Heart right ventricle (tissue), 16 donors: ENCODE results near the gene FADS1. TPM values are rescaled to one million over a fixed set of nuclear protein-coding genes. Genes with fewer than 3 reads are reported as not detected.
A peak's percentile ranks its signal among the peaks of the same experiment; 100 is the strongest.

Experiments used
- ATAC-seq, 8 donors: fragments of 200-7000 bp; cut with Tn5 transposase; one replicate each; pipeline ENCODE4 v1.9.1; 2020; ENCODE audit warnings: mild to moderate bottlenecking in 8 of 8, moderate library complexity in 8 of 8, moderate number of reproducible peaks in 1 of 8
- DNase-seq, 2 donors: peaks; one replicate each; pipeline ENCODE4 v3.0.0-alpha.2; 2020
- H3K27ac ChIP-seq, 10 donors: fragments of 200-600 bp; sonication (generic) in 2 of 10; one replicate each; pipeline versions ENCODE4 v1.5.0 to v1.8.0; 2020 to 2022; ENCODE audit warnings: mild to moderate bottlenecking in 3 of 10
- H3K27me3 ChIP-seq, 7 donors: fragments of 200-600 bp; one replicate each; pipeline ENCODE4 v1.8.0; 2021 to 2022; ENCODE audit warnings: mild to moderate bottlenecking in 2 of 7
- H3K36me3 ChIP-seq, 9 donors: fragments of 200-600 bp; sonication (generic) in 1 of 9; one replicate each; pipeline versions ENCODE4 v1.5.0 to v1.8.0; 2020 to 2022; ENCODE audit warnings: mild to moderate bottlenecking in 2 of 9
- H3K4me1 ChIP-seq, 9 donors: fragments of 200-600 bp; sonication (generic) in 1 of 9; one replicate each; pipeline versions ENCODE4 v1.5.0 to v1.8.0; 2020 to 2022; ENCODE audit warnings: mild to moderate bottlenecking in 4 of 9
- H3K4me3 ChIP-seq, 10 donors: fragments of 200-600 bp; sonication (generic) in 2 of 10; one replicate each; pipeline versions ENCODE4 v1.5.0 to v1.8.0; 2020 to 2022; ENCODE audit warnings: mild to moderate bottlenecking in 7 of 10, moderate library complexity in 2 of 10
- H3K9me3 ChIP-seq, 11 donors: fragments of 200-600 bp in 10 of 11; sonication (generic) in 2 of 11; one replicate each; pipeline versions ENCODE4 v1.5.0 to v1.8.0; 2013 to 2022; ENCODE audit warnings: mild to moderate bottlenecking in 2 of 11, control low read depth in 1 of 11, moderate library complexity in 1 of 11
- CTCF ChIP-seq, 9 donors: fragments of 200-600 bp; sonication (generic) in 2 of 9; IDR thresholded peaks; one replicate each; pipeline versions ENCODE4 v1.5.0 to v1.8.0; 2021 to 2022; ENCODE audit warnings: antibody characterized with exemption in 9 of 9, mild to moderate bottlenecking in 5 of 9, moderate library complexity in 1 of 9
- WGBS, 2 donors: extraction: QIAGEN DNeasy Blood & Tissue Kit; methylation state at CpG; one replicate each; pipeline ENCODE4 v1.1.7; 2013; ENCODE audit warnings: inconsistent platforms in 1 of 2; 5-methylcytosine and 5-hydroxymethylcytosine counted together
- intact Hi-C, 10 donors: fragments of 100-400 bp; cut with DNase I; formaldehyde crosslinking; loops; one replicate each; pipeline versions ENCODE4 v1.11.1 to v1.14.2; 2022
- polyA plus RNA-seq, 2 donors: library from polyadenylated mRNA; stranded (reverse); fragments of 200-250 nt; gene quantifications; one replicate each; pipeline ENCODE4 v1.2.3, GENCODE V29; 2013
- total RNA-seq, 10 donors: library from RNA; stranded (reverse); fragmentation: NEBNext Ultra II Directional in 3 of 10; extraction: Animal tissue kit (Norgen Biotek cat#: 25700) in 3 of 10; gene quantifications; one replicate each; pipeline versions ENCODE4 v1.2.1 to v1.2.4, GENCODE V29; 2021 to 2023
- donor health status: Arrhythmogenic right ventricular cardiomyopathy.
- donor health status: ischemic (EF 13 %, LVEDD 7.1; RV severe dilation, severe dysfunction).
- donor health status: healthy with polysubstance abuse.
- donor health status: DM: no; HTN: yes; CAD: no.
- donor health status: DM: no; HTN: no; CAD: no.
- donor health status: ischemic (EF 25% LVEDD 6.9; RV normal size, moderate dysfunction).
- donor health status: ischemic (EF 25% LVEDD 5.7; RV mildly dilated, moderate dysfunction).
- donor health status: healthy.
- donor health status: DM: yes; HTN: yes; CAD: no.
- donor health status: Ischemic cardiomyopathy.
- donor health status: ischemic (EF 35%, LVEDD 5.7; RV mildly dilated, moderate dysfunction).
- donor health status: nonischemic (EF 11% LVEDD 7.7; RV severe dilation, severe dysfunction).
- donor health status: DM: yes; HTN: yes; CAD: no.
- donor health status: PGD.
- donor health status: ischemic (EF 29% LVEDD 5.4; RV normal size, mild dysfunction).
- donor health status: nonischemic (EF 23%, LVEDD 6.1; RV moderate dilation, normal function).

The FADS1 gene
- total and polyA plus RNA-seq, 12 donors, result 13.8 to 37.4 (median 25.4) TPM

DNA sequence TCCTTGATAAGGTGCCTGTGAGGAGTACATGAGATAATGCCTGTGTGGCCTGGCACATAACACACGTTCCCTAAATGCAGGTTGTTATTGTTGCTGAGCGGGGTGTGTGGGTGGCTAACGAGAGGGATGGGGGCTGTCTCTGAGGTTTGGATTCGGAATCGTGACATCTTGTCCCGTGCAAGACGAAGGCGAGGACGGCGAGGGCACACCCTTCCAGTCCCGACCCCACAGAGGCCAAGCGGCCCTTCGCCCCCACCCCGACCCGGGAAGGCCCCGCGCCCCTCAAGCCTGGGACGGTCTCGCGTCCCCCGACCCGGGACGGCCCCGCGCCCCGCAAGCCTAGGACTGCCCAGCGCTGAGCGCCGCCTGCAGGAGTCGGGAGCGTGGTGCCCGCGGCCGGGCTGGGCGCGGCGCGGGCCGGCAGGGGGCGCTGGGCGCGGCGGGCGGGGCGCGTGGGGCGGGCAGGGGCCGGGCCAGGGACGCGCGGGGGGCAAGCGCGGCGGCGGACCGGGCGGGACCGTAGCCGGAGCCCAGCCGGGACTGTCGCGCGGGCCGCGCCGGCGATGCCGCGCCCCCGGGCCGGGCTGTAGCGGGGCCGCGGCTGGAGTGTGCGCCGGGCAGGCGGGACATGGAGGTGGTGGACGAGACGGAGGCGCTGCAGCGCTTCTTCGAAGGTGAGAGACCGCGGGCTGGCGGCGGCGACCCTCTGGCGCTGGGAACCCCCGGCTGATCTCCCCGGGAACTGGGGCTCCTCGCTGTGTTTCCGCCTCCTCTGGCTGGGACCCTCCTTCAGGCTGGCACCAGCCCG, 64.5 kb downstream of the FADS1 start, which contains the start of gene MYRF:
Gene MYRF, plus strand, starts transcription at position 520 of the 808 bp plus-strand sequence. Its CDS starts 109 bp downstream, at position 629.
- intact Hi-C loops, result loop anchor here in 2 of 10 donors (5.0 kb wide), 1 partner anchor 355 kb away; no protein-coding TSS in a partner anchor
- peak; percentile 35 to 65 for DNase-seq
- H3K9me3 ChIP-seq, result no peaks in the 10 kb centered on the region
- peak in 7 of 9 donors; percentile 30 to 65 (median 50) for TF ChIP-seq CTCF (IDR thresholded peaks at IDR 0.05)
- H3K27me3 ChIP-seq, result peaks cover 0 to 36% (median 5%) of the 10 kb centered on the region in 7 donors
- peak within 1 kb of the TSS in 9 of 10 donors; percentile 26 to 55 (median 46) for H3K4me3 ChIP-seq
- WGBS, 2 donors, result 3% methylated on average over 67 to 90 of the region's 93 CpGs
- peaks cover 0 to 30% (median 7%) of the 10 kb centered on the region in 9 donors for H3K4me1 ChIP-seq
- peak in 6 of 8 donors; percentile 28 to 72 (median 42) for ATAC-seq
- H3K36me3 ChIP-seq, result no peaks in the 10 kb centered on the region
- no peak within 1 kb of the TSS for H3K27ac ChIP-seq

- intact Hi-C loops, result loop anchor here in 3 of 10 donors (2.0 to 5.0 kb wide), 2 partner anchors 356 to 357 kb away; no protein-coding TSS in a partner anchor
- DNase-seq (no peak), ATAC-seq (no peak)
- 90 to 94% methylated on average over 14 of the region's 14 CpGs for WGBS, 2 donors
- Histone ChIP-seq H3K4me3 (no peak overlapping the region), H3K9me3 (no peaks in the 10 kb centered on the region), H3K36me3 (no peaks in the 10 kb centered on the region), H3K27me3 (peaks cover 0 to 36% (median 5%) of the 10 kb centered on the region in 7 donors), H3K27ac (no peak overlapping the region), H3K4me1 (peaks cover 0 to 24% (median 7%) of the 10 kb centered on the region in 9 donors)
- no peak for TF ChIP-seq CTCF (IDR thresholded peaks at IDR 0.05)
These were observed 65.4 kb downstream of the FADS1 start for GRCh38 chr11:61751384-61751783.

- DNase-seq (no peak), ATAC-seq (no peak)
- 98% methylated on average over 5 of the region's 5 CpGs for WGBS, 2 donors
- H3K9me3 ChIP-seq, result no peaks in the 10 kb centered on the region
- no peaks in the 10 kb centered on the region for H3K36me3 ChIP-seq
- intact Hi-C loops, result loop anchor here in 3 of 10 donors (2.0 to 5.0 kb wide), 2 partner anchors 357 to 358 kb away; no protein-coding TSS in a partner anchor
- no peak overlapping the region for H3K27ac ChIP-seq
- no peak for TF ChIP-seq CTCF (IDR thresholded peaks at IDR 0.05)
- no peak overlapping the region for H3K4me3 ChIP-seq
- H3K27me3 ChIP-seq, result peaks cover 0 to 36% (median 5%) of the 10 kb centered on the region in 7 donors
- peaks cover 0 to 19% (median 7%) of the 10 kb centered on the region in 9 donors for H3K4me1 ChIP-seq
These were observed 66.1 kb downstream of the FADS1 start for GRCh38 chr11:61750631-61751273.

Other genes with a start within 250 kb of the FADS1 start
- 10 to 100 TPM; 11.5 to 26.1 (median 18.7) TPM for gene SYT7, start 235.9 kb downstream of the FADS1 start, total RNA-seq
- gene SYT7, start 235.9 kb downstream of the FADS1 start, polyA plus RNA-seq, result 10 to 100 TPM; 17.1 to 19.4 TPM
- 1 to 10 TPM; 1.8 to 5.0 (median 3.4) TPM for gene DAGLA, start 136.6 kb downstream of the FADS1 start, total RNA-seq
- gene DAGLA, start 136.6 kb downstream of the FADS1 start, polyA plus RNA-seq, result 1 to 10 TPM; 1.5 to 1.7 TPM
- gene MYRF, start 64.4 kb downstream of the FADS1 start, total RNA-seq, result 1 to 10 TPM in 1 of 10 donors, under 1 TPM in 9; 0.13 to 1.2 (median 0.26) TPM
- gene MYRF, start 64.4 kb downstream of the FADS1 start, polyA plus RNA-seq, result under 1 TPM; 0.16 to 0.37 TPM
- gene TMEM258, start 24.4 kb downstream of the FADS1 start, total RNA-seq, result 100 to 1,000 TPM in 9 of 10 donors, 10 to 100 TPM in 1; 98.9 to 142 (median 109) TPM
- 100 to 1,000 TPM in 1 of 2 donors, 10 to 100 TPM in 1; 80.7 to 273 TPM for gene TMEM258, start 24.4 kb downstream of the FADS1 start, polyA plus RNA-seq
- 1 to 10 TPM; 3.7 to 8.6 (median 6.2) TPM for gene FEN1, start 24.1 kb downstream of the FADS1 start, total RNA-seq
- gene FEN1, start 24.1 kb downstream of the FADS1 start, polyA plus RNA-seq, result 1 to 10 TPM; 2.1 to 8.8 TPM
- gene FADS2, start 11.3 kb upstream of the FADS1 start, total RNA-seq, result 10 to 100 TPM; 15.1 to 37.0 (median 23.5) TPM
- 10 to 100 TPM; 12.2 to 31.6 TPM for gene FADS2, start 11.3 kb upstream of the FADS1 start, polyA plus RNA-seq
- 100 to 1,000 TPM in 1 of 10 donors, 10 to 100 TPM in 9; 54.9 to 119 (median 71.1) TPM for gene FADS3, start 74.5 kb upstream of the FADS1 start, total RNA-seq
- gene FADS3, start 74.5 kb upstream of the FADS1 start, polyA plus RNA-seq, result 100 to 1,000 TPM; 119 to 217 TPM
- gene RAB3IL1, start 100.6 kb upstream of the FADS1 start, total RNA-seq, result 10 to 100 TPM in 3 of 10 donors, 1 to 10 TPM in 7; 3.7 to 11.1 (median 6.6) TPM
- gene RAB3IL1, start 100.6 kb upstream of the FADS1 start, polyA plus RNA-seq, result 1 to 10 TPM; 8.2 to 9.7 TPM
- gene BEST1, start 133.3 kb upstream of the FADS1 start, total RNA-seq, result 1 to 10 TPM in 5 of 10 donors, under 1 TPM in 5; 0.39 to 1.8 (median 1.2) TPM
- gene BEST1, start 133.3 kb upstream of the FADS1 start, polyA plus RNA-seq, result 1 to 10 TPM; 3.3 to 4.9 TPM
- gene FTH1, start 150.6 kb upstream of the FADS1 start, total RNA-seq, result 1,000 to 10,000 TPM; 2,008 to 4,360 (median 2,962) TPM
- 1,000 to 10,000 TPM; 1,346 to 5,199 TPM for gene FTH1, start 150.6 kb upstream of the FADS1 start, polyA plus RNA-seq